ENCODE results near the gene EVX2. TPM values are rescaled to one million over a fixed set of nuclear protein-coding genes. Genes with fewer than 3 reads are reported as not detected.
A peak's percentile ranks its signal among the peaks of the same experiment; 100 is the strongest.

Gene EVX2
- total RNA-seq, 1 donor, result not detected

DNA sequence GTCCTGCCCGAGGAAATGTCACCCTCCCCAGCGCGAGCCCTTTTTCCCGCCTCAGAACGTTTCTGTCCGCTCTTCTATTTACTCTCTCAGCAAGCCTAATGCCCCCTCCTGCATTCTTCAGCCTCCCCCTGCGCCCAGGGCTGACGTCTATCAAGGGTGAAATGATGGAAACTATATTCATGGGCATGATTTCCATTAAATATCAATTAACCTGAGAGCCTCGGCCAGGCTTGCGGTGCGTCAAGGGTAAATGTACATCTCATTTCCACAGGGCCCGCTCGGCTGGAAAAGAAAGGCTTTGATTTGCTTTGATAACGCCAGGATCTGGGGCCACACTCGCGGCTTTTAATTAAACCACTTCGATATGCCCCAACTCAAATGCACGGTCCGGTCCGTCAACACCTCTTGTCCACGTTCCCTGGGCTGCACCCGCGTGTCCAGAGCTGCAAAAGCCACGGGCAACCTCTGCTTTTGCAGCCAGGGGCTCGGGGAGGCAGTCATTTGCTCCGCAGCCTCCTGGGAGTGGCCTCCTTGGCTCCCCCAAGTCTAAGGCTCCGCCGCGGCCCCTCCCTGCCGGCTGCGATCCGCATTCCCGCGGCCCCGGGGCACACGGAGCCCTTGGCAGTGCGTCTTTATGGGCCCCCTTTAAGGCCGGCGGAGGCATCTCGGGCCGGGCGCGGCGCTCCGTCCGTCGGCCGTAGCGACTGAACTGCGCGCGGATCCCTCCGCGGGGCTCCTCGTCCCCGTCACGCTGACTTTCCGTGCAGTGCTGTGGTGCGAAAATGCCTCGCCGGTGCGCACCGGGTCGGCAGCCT, 45.4 kb upstream of the EVX2 start, which contains the start of gene HOXD8:
HOXD8 (plus strand) TSS at position 724 of the 815 bp plus-strand sequence. CDS start 662 bp downstream, outside the sequence.
- Histone ChIP-seq H3K4me3 (ENCODE audit: insufficient read depth, low read length) (peak within 1 kb of the TSS; percentile 78), H3K4me1 (ENCODE audit: insufficient read depth, low read length) (peaks cover 20% of the 10 kb centered on the region), H3K4me2 (ENCODE audit: insufficient read depth, low read length) (peak within 1 kb of the TSS; percentile 94), H4K20me1 (ENCODE audit: insufficient read depth, low read length) (no peaks in the 10 kb centered on the region), H3K36me3 (ENCODE audit: insufficient read depth, low read length) (peaks cover 5% of the 10 kb centered on the region), H3K27me3 (ENCODE audit: insufficient read depth, low read length) (peaks cover 3% of the 10 kb centered on the region), H3K9me3 (ENCODE audit: low read depth, low read length) (no peaks in the 10 kb centered on the region), H3K27ac (ENCODE audit: low read depth, low read length) (peak within 1 kb of the TSS; percentile 58), H2AFZ (ENCODE audit: low read length) (peak within 1 kb of the TSS; percentile 90), H3K79me2 (ENCODE audit: insufficient read depth, low read length) (no peaks in the 10 kb centered on the region)
- TF ChIP-seq, protein P1, sequence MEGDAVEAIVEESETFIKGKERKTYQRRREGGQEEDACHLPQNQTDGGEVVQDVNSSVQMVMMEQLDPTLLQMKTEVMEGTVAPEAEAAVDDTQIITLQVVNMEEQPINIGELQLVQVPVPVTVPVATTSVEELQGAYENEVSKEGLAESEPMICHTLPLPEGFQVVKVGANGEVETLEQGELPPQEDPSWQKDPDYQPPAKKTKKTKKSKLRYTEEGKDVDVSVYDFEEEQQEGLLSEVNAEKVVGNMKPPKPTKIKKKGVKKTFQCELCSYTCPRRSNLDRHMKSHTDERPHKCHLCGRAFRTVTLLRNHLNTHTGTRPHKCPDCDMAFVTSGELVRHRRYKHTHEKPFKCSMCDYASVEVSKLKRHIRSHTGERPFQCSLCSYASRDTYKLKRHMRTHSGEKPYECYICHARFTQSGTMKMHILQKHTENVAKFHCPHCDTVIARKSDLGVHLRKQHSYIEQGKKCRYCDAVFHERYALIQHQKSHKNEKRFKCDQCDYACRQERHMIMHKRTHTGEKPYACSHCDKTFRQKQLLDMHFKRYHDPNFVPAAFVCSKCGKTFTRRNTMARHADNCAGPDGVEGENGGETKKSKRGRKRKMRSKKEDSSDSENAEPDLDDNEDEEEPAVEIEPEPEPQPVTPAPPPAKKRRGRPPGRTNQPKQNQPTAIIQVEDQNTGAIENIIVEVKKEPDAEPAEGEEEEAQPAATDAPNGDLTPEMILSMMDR (IDR thresholded peaks at IDR 0.05; ENCODE audit: extremely low read depth, low read depth, low read length), result no peak
- peak; percentile 97 for DNase-seq (ENCODE audit: insufficient read length, low spot score, missing footprints)

DNA sequence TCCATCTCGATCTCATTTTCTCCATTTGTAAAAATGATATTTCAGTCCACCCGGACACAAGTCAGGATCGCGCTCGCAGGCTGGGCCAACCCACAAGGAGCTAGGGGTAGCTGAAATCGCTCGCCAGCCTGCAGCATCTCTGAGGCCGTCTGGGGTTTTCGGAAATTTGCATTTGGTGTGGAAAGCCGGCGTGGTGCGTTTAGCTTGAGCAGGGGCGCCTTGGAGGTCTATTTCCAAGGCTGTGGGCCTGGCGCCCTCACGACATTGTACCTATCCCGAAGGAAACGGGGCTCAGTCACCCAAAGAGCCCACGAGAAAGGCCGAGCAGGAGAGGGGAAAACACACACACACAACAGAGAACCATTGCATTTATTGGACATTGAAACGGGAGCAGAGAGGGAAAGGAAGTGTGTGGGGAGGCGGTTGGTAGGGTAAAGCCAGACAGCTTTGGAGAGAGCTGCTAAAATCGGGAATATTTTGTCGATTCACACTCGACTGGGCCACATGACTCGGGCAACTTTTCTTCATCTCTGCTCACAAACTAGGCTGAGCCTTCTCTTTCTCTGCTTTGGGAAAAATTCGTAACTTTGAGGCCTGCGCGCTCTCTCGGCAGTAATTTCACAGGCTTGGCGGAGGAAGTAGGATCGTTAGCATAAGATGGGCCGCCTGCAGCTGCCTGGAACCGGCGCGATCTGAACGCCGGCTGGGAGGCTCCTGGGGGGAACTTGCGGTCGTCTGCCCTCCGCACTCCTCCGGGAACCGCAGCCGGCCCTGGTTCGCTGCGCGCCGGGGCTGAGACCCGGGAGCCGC, 44.6 kb upstream of the EVX2 start:
- H3K9me3 ChIP-seq (ENCODE audit: low read depth, low read length), result no peaks in the 10 kb centered on the region
- H3K36me3 ChIP-seq (ENCODE audit: insufficient read depth, low read length), result peaks cover 5% of the 10 kb centered on the region
- H3K79me2 ChIP-seq (ENCODE audit: insufficient read depth, low read length), result no peaks in the 10 kb centered on the region
- H2AFZ ChIP-seq (ENCODE audit: low read length), result peak overlapping the region; percentile 90
- H3K4me2 ChIP-seq (ENCODE audit: insufficient read depth, low read length), result peak overlapping the region; percentile 94
- H4K20me1 ChIP-seq (ENCODE audit: insufficient read depth, low read length), result no peaks in the 10 kb centered on the region
- peaks cover 20% of the 10 kb centered on the region for H3K4me1 ChIP-seq (ENCODE audit: insufficient read depth, low read length)
- peaks cover 12% of the 10 kb centered on the region for H3K27me3 ChIP-seq (ENCODE audit: insufficient read depth, low read length)
- peak overlapping the region; percentile 78 for H3K4me3 ChIP-seq (ENCODE audit: insufficient read depth, low read length)
- DNase-seq (ENCODE audit: insufficient read length, low spot score, missing footprints), result peak; percentile 61
- H3K27ac ChIP-seq (ENCODE audit: low read depth, low read length), result peak overlapping the region; percentile 58
- TF ChIP-seq, protein P1 (IDR thresholded peaks at IDR 0.05; ENCODE audit: extremely low read depth, low read depth, low read length), result no peak

DNA sequence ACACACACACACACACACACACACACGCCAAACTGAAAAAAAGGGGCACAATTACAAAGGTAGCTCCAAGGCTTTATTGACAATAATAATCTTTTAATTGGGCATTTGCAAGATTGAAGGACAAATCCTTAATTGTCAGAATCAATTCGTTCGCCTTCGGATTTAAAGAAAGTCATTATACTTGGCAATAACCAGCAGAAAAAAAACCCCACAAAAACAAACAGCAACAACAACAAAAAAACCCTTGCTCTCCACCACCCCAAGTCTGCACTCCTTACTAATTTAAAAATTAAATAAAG, 44.0 kb upstream of the EVX2 start:
- H2AFZ ChIP-seq (ENCODE audit: low read length), result no peak overlapping the region
- peaks cover 17% of the 10 kb centered on the region for H3K27me3 ChIP-seq (ENCODE audit: insufficient read depth, low read length)
- TF ChIP-seq, protein P1 (IDR thresholded peaks at IDR 0.05; ENCODE audit: extremely low read depth, low read depth, low read length), result no peak
- no peaks in the 10 kb centered on the region for H3K79me2 ChIP-seq (ENCODE audit: insufficient read depth, low read length)
- H4K20me1 ChIP-seq (ENCODE audit: insufficient read depth, low read length), result no peaks in the 10 kb centered on the region
- H3K4me1 ChIP-seq (ENCODE audit: insufficient read depth, low read length), result peaks cover 20% of the 10 kb centered on the region
- no peak overlapping the region for H3K4me3 ChIP-seq (ENCODE audit: insufficient read depth, low read length)
- H3K27ac ChIP-seq (ENCODE audit: low read depth, low read length), result no peak overlapping the region
- H3K4me2 ChIP-seq (ENCODE audit: insufficient read depth, low read length), result peak overlapping the region; percentile 94
- H3K9me3 ChIP-seq (ENCODE audit: low read depth, low read length), result no peaks in the 10 kb centered on the region
- no peak for DNase-seq (ENCODE audit: insufficient read length, low spot score, missing footprints)
- peaks cover 5% of the 10 kb centered on the region for H3K36me3 ChIP-seq (ENCODE audit: insufficient read depth, low read length)

Data from osteoblast (primary cell).